Motor neuron (in vitro differentiated cells): ENCODE data around the gene FGF4. TPM values are rescaled to one million over a fixed set of nuclear protein-coding genes. Genes with fewer than 3 reads are reported as not detected.

Experiments
- ATAC-seq, 8 experiments: fragments of 200-7000 bp; cut with Tn5 transposase; replicated peaks in 6 of 8; 2 replicates each; pipeline ENCODE4 v1.8.0; 2021; ENCODE audit warnings: mild to moderate bottlenecking in 8 of 8, moderate library complexity in 8 of 8
- H3K27ac ChIP-seq, 2 donors: fragments of 250-450 bp; sonication (Bioruptor Pico); 2 replicates each; pipeline ENCODE4 v1.9.0; 2021; ENCODE audit warnings: antibody characterized with exemption in 2 of 2, mild to moderate bottlenecking in 2 of 2, moderate library complexity in 1 of 2
- H3K4me1 ChIP-seq, 2 donors: fragments of 250-450 bp; sonication (Bioruptor Pico); replicated peaks in 1 of 2; 2 replicates each; pipeline ENCODE4 v1.6.1; 2021; ENCODE audit warnings: antibody characterized with exemption in 2 of 2, mild to moderate bottlenecking in 2 of 2, moderate library complexity in 1 of 2
- H3K4me3 ChIP-seq, 5 donors: fragments of 250-450 bp; sonication (Bioruptor Pico); 2 replicates each; pipeline ENCODE4 v1.9.0; 2021; ENCODE audit warnings: antibody characterized with exemption in 5 of 5, mild to moderate bottlenecking in 5 of 5, moderate library complexity in 4 of 5
- WGBS, 10 experiments: fragments of 450-650 bp; shearing (Covaris generic); methylation state at CpG; one replicate each; pipeline ENCODE4 v1.0.0; 2022; 5-methylcytosine and 5-hydroxymethylcytosine counted together
- in situ Hi-C, 9 experiments: fragments of 400-800 bp; cut with MboI; loops; one replicate each; pipeline ENCODE4 v1.15.0; 2021; ENCODE audit warnings: low sequenced_read_pairs in 9 of 9, low pct_unique_long_range_greater_than_20kb in 2 of 9; ENCODE audit not compliant: unreplicated experiment in 9 of 9
- total RNA-seq, 8 experiments: library from RNA; unstranded; fragments of 300-600 nt; gene quantifications; 2 replicates each; pipeline versions ENCODE4 v1.2.3 to v1.2.4, GENCODE V29; 2022

Gene FGF4
- total RNA-seq, 8 experiments from 2014 or later: 0.14 to 0.18 TPM; not detected in 6

DNA sequence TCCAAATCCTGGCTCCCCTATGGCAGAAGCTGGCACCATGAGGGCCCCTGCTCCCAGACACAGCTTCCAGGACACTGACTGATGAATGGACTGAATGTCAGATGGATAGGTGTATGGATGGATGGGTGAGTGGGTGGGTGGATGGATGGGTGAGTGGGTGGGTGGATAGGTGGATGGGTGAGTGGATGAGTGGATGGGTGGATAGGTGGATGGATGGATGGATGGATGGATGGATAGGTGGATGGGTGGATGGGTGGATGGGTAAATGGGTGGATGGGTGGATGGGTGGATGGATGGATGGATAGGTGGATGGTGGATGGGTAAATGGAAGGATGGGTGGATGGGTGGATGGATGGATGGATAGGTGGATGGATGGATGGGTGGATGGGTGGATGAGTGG is 39.8 kb upstream of the FGF4 start:
- peaks cover 5 to 28% of the 10 kb centered on the region in 2 donors for H3K4me1 ChIP-seq
- in situ Hi-C loops: no loop called here
- H3K4me3 ChIP-seq: no peak overlapping the region
- ATAC-seq: no peak
- no peak overlapping the region for H3K27ac ChIP-seq

DNA sequence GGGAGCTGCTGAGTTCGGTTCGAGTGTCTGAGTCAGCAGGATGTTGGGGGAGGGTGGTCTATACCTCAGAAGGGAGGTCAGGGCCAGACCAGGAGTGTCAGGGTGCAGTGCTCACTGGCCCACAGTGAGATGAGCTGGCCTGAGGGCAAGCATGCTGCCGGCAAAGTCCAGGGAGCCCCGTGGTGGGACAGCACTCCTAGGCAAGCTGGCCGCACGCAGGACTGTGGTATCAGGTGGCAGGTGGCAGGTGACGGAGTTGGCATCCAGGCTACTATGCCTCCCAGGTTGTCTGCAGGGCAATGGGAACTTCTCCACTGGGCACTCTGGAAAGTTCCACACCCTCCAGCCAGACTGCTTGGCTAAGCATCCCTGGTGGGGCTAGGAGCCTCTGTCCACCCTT is 39.3 kb upstream of the FGF4 start:
- Histone ChIP-seq H3K4me1 (peaks cover 2 to 26% of the 10 kb centered on the region in 2 donors), H3K27ac (no peak overlapping the region), H3K4me3 (no peak overlapping the region)
- WGBS, 10 experiments: 88% methylated on average over 3 of the region's 7 CpGs; no CpG with 5 or more reads in 9 of the 10 experiments
- in situ Hi-C loops: no loop called here
- ATAC-seq: no peak

DNA sequence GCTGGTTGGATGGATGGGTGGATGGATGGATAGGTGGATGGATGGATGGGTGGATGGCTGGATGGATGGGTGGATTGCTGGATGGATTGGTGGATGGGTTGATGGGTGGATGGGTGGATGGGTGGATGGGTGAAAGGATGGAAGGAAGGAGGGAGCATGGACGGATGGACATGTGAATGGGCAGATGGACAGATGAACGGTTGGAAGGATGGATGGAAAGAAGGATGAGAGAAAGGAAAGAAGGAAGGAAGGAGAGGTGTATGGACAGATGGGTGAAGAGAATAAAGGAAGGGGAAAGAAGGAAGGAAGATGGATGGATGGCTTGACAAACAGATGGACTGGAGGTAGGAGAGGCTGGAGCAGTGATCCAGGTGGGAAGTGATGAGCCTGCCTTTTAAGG is 38.7 kb upstream of the FGF4 start:
- in situ Hi-C loops: no loop called here
- Histone ChIP-seq H3K4me3 (no peak overlapping the region), H3K27ac (no peak overlapping the region), H3K4me1 (peaks cover 2 to 31% of the 10 kb centered on the region in 2 donors)
- ATAC-seq: no peak
- WGBS, 10 experiments: 23 to 100% (median 58%) methylated on average over 1 to 2 of the region's 2 CpGs; no CpG with 5 or more reads in 2 of the 10 experiments

- WGBS, 10 experiments: 60 to 100% (median 76%) methylated on average over 1 to 3 of the region's 10 CpGs; no CpG with 5 or more reads in 6 of the 10 experiments
Measured at GRCh38 chr11:69812946-69813345, 37.8 kb upstream of the FGF4 start.

GRCh38 chr11:69812256-69812655 is 37.1 kb upstream of the FGF4 start:
- no peak for ATAC-seq
- in situ Hi-C loops: no loop called here
- H3K4me3 ChIP-seq: no peak overlapping the region
- WGBS, 10 experiments: 73% methylated on average over 3 of the region's 7 CpGs; no CpG with 5 or more reads in 9 of the 10 experiments
- H3K27ac ChIP-seq: no peak overlapping the region
- peaks cover 7 to 29% of the 10 kb centered on the region in 2 donors for H3K4me1 ChIP-seq

More at GRCh38 chr11:69812946-69813345, 37.8 kb upstream of the FGF4 start:
- Histone ChIP-seq H3K27ac (no peak overlapping the region), H3K4me3 (no peak overlapping the region), H3K4me1 (peaks cover 7 to 34% of the 10 kb centered on the region in 2 donors)
- no peak for ATAC-seq
- in situ Hi-C loops: no loop called here

DNA sequence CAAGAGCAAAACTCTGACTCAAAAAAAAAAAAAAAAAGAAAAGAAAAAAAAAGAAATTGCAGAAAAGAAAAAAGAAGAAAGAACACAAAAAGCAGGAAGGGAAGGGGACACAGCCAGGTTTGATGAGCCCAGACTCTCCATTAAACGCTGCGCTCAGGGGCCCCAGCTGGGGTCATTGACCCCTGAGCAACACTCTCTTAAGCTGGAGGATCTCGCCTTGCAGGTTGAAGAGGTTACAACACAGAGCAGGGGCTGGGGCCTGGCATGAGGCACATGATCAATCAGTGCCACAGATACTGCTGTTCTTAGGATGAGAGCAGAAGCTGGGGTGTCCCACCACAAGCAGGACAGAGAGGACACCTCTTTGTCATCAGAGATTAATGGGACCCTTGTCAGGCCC is 36.3 kb upstream of the FGF4 start:
- no peak overlapping the region for H3K4me3 ChIP-seq
- in situ Hi-C loops: no loop called here
- no peak overlapping the region for H3K27ac ChIP-seq
- peaks cover 7 to 26% of the 10 kb centered on the region in 2 donors for H3K4me1 ChIP-seq
- ATAC-seq: peak in 1 of 8 experiments; percentile 12
- WGBS, 10 experiments: 0 to 60% (median 16%) methylated on average over 1 to 3 of the region's 3 CpGs; no CpG with 5 or more reads in 3 of the 10 experiments

DNA sequence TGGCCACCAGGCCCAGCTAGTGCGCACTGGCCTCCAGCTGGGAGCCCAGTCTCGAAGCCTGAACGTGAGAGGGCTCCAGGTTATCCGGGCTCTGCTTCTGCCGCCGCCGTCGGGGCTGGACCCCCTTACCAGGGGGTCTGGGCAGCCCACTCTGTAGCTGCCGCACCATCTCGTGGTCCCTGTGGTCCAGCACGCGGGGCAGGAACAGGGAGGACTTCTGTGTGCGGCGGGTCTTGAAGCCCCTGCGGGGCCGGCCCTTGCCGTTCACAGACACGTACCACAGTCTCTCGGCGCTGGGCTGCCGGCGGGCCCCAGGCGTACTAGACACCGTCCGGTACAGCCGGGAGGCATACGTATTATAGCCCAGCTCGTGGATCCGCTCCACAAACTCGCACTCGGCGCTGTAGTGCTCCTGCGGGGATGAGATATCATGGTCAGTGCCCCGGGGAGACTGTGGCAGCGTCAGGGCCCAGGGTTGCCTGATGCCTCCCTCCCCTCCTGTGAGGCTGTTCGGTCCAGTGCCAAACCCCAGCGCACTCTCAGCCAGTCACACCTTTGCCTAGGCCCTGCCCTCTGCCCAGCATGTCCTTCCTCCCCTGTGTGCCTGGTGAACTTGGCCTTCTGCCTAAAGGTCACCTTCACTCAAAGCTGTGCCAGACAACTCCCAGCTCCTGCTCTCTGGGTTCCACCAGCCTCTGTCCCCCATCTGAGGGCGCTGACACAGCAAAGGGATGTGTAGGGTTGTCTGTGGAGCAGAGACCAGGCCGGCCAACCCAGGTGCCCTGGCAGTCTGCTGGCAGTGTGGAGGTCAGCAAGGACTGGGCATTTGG is 35.4 kb upstream of the FGF4 start:
- no peak for ATAC-seq
- no peak overlapping the region for H3K27ac ChIP-seq
- H3K4me1 ChIP-seq: peaks cover 7 to 26% of the 10 kb centered on the region in 2 donors
- whole genome bisulfite sequencing, 10 experiments: 40 to 100% (median 96%) methylated on average over 1 to 18 of the region's 39 CpGs; no CpG with 5 or more reads in 5 of the 10 experiments
- no peak overlapping the region for H3K4me3 ChIP-seq
- in situ Hi-C loops: no loop called here

DNA sequence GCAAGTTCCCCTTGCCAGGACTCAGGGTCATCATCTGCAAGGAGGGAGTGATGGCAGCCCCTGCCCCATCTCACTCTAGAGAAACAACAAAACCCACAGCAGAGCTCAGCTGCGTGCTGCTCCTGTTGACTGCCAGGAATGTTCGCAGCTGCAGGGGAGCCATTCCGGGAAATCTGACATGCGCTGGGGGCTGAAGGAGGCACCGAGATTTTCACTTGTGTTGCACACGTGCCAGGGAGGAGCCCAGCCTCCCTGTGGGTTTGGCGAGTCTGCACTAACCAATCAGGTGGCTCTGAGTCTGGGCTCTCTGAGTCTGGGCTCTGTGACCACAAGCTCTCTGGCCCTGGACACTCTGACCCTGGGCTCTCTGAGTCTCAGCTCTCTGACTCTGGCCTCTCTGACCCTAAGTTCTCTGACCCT is 33.5 kb upstream of the FGF4 start:
- Histone ChIP-seq H3K4me3 (no peak overlapping the region), H3K4me1 (peaks cover 7 to 26% of the 10 kb centered on the region in 2 donors), H3K27ac (no peak overlapping the region)
- peak; percentile 81 to 98 (median 90) for ATAC-seq
- in situ Hi-C loops: no loop called here
- WGBS, 10 experiments: 0 to 37% (median 14%) methylated on average over 1 to 6 of the region's 7 CpGs; no CpG with 5 or more reads in 6 of the 10 experiments

DNA sequence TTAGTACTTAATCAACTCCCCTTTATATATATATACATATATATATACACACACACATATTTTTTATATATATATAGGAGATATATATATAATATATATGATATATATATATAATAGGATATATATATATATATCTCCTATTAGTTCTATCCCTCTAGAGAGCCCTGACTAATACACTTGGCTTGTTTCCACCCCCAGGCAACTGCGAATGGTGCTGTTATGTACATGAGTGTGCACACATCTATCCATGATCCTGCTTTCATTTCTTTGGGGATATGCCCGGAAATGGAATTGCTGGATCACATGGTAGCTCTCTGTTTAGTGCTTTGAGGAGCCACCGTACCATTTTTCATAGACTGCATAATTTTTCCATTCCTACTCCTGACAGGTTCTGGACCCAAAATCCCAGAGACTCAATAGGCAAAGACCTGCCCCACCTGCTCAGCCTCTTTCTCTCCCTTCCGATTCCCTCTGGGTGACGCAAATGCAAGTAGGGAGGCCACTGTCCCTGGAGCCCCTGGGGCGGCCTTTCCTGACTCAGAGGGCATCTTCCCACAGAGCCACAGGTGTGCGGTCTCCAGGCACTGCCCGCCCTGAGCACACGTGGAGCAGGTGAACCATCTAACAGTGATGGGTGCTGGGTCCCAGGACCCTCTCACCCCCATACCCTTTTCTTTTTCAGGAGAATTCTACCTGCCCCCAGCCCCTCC is 32.1 kb upstream of the FGF4 start:
- in situ Hi-C loops: no loop called here
- Histone ChIP-seq H3K27ac (no peak overlapping the region), H3K4me3 (no peak overlapping the region), H3K4me1 (peaks cover 7 to 26% of the 10 kb centered on the region in 2 donors)
- ATAC-seq: no peak
- 80 to 100% (median 93%) methylated on average over 1 to 8 of the region's 9 CpGs; no CpG with 5 or more reads in 7 of the 10 experiments for WGBS, 10 experiments

DNA sequence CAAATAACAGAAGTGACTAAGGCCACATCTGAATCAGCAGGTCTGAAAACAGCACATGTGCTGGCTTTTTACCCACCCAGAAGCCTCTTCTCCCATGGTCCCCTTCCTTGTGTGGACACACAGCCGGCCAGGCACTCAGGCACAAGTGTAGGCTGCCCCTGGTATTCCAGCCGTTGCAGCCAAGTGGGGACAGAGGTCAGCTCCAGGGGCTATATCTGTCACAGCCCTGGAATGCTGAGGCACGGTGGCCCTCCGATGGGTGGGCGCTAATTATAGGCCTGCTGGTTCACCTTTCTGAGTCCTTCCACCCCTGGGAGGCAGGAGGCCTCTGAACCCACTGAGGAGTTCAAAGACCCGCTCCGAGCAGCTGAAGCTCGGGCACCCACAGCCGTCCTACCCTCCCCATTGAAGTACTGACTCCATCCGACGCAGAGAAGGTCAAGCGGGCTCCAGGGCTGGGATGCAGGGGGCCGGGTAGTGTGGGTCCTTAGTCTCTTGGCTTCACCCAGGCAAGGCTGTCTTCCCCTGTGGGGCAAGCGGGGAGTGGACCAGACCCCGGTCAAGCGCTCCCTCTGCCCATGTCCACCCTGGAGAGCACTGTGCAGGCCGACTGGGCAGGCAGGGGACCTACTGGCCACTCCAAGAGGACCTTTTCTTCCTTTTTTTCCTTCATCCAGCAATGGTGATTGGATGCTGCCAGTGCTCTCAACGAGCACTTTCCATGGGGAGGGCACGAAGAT is 29.8 kb upstream of the FGF4 start:
- in situ Hi-C loops: no loop called here
- Histone ChIP-seq H3K4me3 (no peak overlapping the region), H3K4me1 (peaks cover 5 to 16% of the 10 kb centered on the region in 2 donors), H3K27ac (no peak overlapping the region)
- no peak for ATAC-seq
- WGBS, 10 experiments: 60 to 85% (median 75%) methylated on average over 1 to 7 of the region's 19 CpGs; no CpG with 5 or more reads in 6 of the 10 experiments

DNA sequence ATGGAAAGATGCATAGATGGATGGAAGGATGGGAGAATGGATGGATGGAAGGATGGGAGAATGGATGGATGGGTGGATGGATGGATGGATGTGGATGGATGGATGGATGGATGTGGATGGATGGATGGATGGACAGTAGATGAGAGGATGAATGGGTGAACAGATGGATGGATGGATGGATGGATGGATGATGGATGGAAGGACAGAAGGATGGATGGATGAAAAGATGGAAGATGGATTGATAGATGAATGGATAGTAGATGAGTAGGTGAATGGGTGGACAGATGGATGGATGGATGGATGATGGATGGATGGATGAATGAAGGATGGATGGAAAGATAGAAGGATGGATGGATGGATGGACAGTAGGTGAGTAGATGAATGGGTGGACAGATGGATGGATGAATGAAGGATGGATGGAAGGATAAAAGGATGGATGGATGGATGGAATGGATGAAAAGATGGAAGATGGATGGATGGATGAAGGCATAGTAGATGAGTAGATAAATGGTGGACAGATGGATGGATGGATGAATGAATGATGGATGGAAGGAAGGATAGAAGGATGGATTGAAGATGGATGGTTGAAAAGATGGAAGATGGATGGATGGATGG is 28.6 kb upstream of the FGF4 start:
- H3K27ac ChIP-seq: no peak overlapping the region
- no peak overlapping the region for H3K4me3 ChIP-seq
- in situ Hi-C loops: no loop called here
- ATAC-seq: no peak
- peaks cover 5 to 7% of the 10 kb centered on the region in 2 donors for H3K4me1 ChIP-seq

DNA sequence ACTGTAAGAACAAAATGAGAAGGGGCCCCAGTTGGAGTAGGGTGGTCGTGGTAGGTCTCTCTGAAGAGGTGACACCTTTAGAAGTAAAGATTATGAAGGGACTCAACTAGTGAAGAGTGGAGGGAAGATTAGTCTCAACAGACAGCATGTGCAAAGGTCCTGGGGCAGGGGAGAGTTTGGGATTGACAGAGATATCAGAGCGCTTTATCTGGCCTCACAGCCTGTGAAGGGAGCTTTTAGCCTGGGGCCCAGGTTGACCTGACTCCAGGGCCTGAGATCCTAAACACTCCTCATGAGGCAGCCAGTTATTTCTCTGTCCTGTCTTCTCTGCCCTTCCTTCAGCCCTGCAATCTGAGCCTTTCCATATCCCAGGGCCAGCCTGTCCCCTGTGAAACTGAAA is 27.9 kb upstream of the FGF4 start:
- no peak for ATAC-seq
- Histone ChIP-seq H3K4me3 (no peak overlapping the region), H3K4me1 (peaks cover 0 to under 1% of the 10 kb centered on the region in 2 donors), H3K27ac (no peak overlapping the region)
- in situ Hi-C loops: no loop called here
- 0 to 100% (median 63%) methylated on average over 1 to 2 of the region's 2 CpGs; no CpG with 5 or more reads in 2 of the 10 experiments for WGBS, 10 experiments
